AG09319 (cell line): ENCODE results near the gene RNF223.
"Not testable (repeated sequence)": the region's sequence is repeated elsewhere in the genome, so short reads cannot be mapped to it uniquely, and the experiment has no call there.

Experiments
- DNase-seq: peaks from one replicate; pipeline ENCODE4 v3.0.0-alpha.2; 2010; ENCODE audit warnings: low read depth; ENCODE audit errors: extremely low read depth
- CTCF ChIP-seq: IDR thresholded peaks from 2 replicates; pipeline ENCODE4 v1.5.1; 2011; ENCODE audit warnings: low read depth, mild to moderate bottlenecking, inconsistent platforms, low read length, moderate library complexity

The RNF223 gene

DNA sequence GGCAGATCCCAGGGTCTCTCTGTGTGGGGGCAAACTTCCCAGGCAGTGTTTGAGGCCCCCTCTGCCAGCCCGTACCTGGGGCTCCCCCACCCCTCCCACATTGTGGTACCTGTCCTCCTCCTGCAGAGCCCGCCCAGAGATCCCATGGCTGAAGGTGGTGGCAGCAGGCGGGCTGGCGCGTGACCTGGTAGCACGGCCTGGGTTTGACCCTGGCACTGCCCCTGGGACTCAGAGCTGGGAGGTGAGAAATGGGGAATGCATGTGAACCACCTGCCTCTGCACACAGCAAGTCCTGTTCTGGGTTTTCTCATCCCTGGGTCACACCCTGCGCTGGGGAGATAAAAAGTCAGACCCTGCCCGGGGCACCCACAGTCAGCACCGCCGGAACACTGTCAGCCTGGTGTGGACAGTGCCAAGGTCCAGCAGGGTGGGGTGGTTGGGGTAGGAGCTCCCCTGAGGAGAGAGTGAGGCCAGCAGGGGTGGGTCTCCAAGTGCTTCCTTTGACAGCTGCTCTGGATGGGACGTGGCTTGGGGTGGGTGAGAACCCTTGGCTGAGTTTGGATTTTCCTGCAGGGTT is 42.4 kb downstream of the RNF223 start:
- DNase-seq: no peak
- TF ChIP-seq CTCF: no peak

DNA sequence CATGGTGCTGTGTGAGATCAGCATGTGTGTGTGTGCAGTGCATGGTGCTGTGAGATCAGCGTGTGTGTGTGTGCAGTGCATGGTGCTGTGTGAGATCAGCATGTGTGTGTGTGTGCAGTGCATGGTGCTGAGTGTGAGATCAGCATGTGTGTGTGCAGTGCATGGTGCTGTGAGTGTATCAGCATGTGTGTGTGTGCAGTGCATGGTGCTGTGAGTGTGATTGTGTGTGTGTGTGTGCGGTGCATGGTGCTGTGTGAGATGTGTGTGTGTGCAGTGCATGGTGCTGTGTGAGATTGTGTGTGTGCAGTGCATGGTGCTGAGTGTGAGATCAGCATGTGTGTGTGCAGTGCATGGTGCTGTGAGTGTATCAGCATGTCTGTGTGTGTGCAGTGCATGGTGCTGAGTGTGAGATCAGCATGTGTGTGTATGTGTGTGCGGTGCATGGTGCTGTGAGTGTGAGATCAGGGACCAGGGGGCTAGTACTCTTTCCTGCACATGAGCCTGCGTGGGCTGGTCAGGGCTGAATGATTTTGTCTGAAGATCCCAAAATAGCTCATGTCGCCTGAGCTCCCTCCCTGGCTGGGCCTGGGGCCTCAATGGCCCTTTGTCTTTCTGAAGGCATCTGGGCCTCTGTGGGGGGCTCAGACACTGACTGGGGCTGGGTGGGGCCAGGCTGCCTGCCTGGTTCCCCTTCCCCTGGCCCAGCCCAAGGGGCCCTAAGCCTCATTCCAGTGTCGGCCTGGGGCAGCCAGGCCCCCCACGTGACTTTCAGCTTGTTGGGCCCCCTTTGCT is 43.0 kb downstream of the RNF223 start:
- DNase-seq: not testable (repeated sequence)

DNA sequence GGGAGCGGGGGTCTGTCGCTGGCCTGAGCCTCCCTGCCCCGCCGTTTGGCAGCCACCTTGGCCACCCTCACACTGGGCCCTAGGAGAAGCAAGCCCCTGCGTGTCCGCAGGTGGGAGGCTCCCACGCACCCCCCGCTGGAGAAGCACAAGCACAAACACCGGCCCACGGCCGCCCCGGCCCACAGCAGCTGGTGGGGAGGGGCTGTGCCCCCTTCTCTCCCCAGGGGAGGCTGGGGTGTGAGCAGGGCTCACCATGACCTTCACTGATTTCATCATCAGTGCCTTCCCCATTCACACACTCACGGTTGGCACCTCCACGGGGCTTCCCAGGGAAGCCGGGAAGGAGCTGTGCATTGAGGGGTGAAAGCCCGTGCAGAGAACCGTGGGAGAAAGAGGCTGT is 46.3 kb downstream of the RNF223 start:
- no peak for TF ChIP-seq CTCF
- DNase-seq: no peak

GRCh38 chr1:1026599-1027413 is 47.3 kb downstream of the RNF223 start:
- TF ChIP-seq CTCF: no peak
- no peak for DNase-seq

- no peak for TF ChIP-seq CTCF
- no peak for DNase-seq
Measured at GRCh38 chr1:1025730-1026129, 48.4 kb downstream of the RNF223 start.

- no peak for DNase-seq
- TF ChIP-seq CTCF: no peak
Measured at GRCh38 chr1:1024771-1025699, 49.1 kb downstream of the RNF223 start.

DNA sequence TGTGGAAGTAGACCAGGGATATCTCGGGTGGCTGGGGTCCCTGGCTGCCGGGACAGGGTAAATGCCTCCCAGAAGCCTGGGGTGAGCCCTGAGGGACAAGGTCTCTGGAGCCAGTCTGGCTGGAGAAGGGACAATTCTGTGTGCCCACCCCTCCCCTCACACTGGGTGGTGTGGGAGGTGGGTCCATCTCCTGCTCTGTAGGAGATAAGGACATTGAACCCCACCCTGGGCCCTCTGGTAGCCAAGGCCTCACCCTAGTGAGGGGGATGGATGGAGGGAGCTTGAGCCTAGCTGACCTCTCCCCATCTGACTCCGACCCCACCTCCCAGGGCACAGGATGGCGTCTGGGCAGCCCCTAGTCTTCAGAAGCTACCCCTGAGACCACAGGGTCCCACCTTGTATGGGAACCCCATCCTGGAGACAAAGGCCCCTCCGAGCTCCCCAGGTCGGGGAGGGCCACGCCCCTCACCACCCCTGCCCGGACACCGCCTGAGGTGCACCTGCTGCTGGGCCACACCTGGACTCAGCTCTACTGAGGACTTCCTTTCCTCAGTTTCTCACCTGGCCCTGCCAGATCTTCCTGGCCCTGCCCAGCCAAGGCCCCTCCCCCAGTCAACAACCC is 49.8 kb downstream of the RNF223 start:
- no peak for DNase-seq
- TF ChIP-seq CTCF: no peak
